Loucy (cell line): Measurements from ENCODE around the gene LDB3.

ENCODE experiments used
- EZH2phosphoT487 ChIP-seq: fragments of 200-600 bp; IDR thresholded peaks from 2 replicates; pipeline ENCODE4 v1.6.1; 2018; ENCODE audit warnings: antibody characterized with exemption, mild to moderate bottlenecking, moderate library complexity, borderline replicate concordance
- TF ChIP-seq, protein P1 (sequence below): fragments of 200-600 bp; sonication (generic); conservative IDR thresholded peaks from 2 replicates; pipeline ENCODE4 v1.5.1; 2014; ENCODE audit warnings: mild to moderate bottlenecking, antibody characterized with exemption, low read length

DNA sequence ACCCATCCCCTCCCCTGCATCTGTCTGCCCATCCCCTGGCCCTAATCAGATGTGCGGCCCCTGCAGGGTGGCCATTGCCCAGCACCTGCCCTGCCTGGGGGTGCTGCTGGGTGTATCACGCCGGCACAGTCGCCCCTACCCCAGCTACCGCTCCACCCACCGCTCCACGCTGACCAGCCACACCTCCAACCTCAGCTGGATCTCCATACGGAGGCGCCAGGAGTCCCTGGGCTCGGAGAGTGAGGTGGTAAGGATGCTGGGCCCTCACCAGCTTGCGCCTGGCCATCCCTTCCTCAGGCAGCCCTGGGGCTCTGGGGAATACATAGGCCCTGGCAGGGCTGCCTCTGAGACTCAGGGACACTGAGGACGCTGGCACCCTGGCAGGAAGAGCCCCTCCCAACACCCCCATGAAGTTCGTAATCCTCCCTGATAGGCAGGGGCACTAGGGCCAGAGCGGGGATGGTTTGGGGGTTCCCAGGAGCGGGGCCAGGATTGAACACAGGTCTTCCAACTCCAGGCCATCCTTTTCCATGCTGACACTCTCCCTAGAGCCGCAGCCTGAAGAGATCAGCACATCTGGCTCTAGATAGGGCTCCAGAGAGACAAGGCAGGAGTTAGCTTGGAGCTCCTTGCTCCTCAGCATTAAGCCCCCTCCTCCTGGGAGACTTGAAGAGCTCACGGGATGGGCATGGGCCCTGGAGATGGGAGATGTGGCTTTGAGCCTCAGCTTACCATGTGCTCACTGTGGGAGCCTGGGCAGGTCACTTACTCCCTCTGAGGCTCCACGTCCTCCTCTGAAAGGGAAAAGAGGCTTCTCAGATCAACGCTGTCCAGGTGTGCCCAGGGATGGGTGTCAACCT lies 5.9 kb upstream of the LDB3 start:
- TF ChIP-seq, protein P1, sequence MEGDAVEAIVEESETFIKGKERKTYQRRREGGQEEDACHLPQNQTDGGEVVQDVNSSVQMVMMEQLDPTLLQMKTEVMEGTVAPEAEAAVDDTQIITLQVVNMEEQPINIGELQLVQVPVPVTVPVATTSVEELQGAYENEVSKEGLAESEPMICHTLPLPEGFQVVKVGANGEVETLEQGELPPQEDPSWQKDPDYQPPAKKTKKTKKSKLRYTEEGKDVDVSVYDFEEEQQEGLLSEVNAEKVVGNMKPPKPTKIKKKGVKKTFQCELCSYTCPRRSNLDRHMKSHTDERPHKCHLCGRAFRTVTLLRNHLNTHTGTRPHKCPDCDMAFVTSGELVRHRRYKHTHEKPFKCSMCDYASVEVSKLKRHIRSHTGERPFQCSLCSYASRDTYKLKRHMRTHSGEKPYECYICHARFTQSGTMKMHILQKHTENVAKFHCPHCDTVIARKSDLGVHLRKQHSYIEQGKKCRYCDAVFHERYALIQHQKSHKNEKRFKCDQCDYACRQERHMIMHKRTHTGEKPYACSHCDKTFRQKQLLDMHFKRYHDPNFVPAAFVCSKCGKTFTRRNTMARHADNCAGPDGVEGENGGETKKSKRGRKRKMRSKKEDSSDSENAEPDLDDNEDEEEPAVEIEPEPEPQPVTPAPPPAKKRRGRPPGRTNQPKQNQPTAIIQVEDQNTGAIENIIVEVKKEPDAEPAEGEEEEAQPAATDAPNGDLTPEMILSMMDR: no peak
- no peak for TF ChIP-seq EZH2phosphoT487
